ENCODE data around the gene CCT7. TPM values are rescaled to one million over a fixed set of nuclear protein-coding genes. Genes with fewer than 3 reads are reported as not detected.
A peak's percentile ranks its signal among the peaks of the same experiment; 100 is the strongest.

Gene CCT7
- total RNA-seq, 2 donors from 2014 or later = 305 to 384 TPM

GRCh38 chr2:73268830-73269685, 35.0 kb downstream of the CCT7 start:
- Mint-ChIP-seq H3K4me3 (peak overlapping the region in 1 of 2 donors; percentile 67), H3K4me1 (ENCODE audit: low read depth) (peaks cover 26% of the 10 kb centered on the region), H3K9me3 (no peaks in the 10 kb centered on the region), H3K27me3 (ENCODE audit: low read depth) (no peaks in the 10 kb centered on the region), H3K27ac (no peak overlapping the region), H3K36me3 (ENCODE audit: insufficient read depth in 2 of 2) (peaks cover 2 to 6% of the 10 kb centered on the region in 2 donors)
- DNase-seq (peak; percentile 79 to 85), ATAC-seq (replicated peaks in 1 of 2) (peak; percentile 97)

GRCh38 chr2:73269686-73270465, 35.8 kb downstream of the CCT7 start:
- Mint-ChIP-seq H3K4me1 (ENCODE audit: low read depth) (peaks cover 26% of the 10 kb centered on the region), H3K4me3 (peak overlapping the region; percentile 68 to 84), H3K36me3 (ENCODE audit: insufficient read depth in 2 of 2) (peaks cover 2 to 6% of the 10 kb centered on the region in 2 donors), H3K27me3 (ENCODE audit: low read depth) (no peaks in the 10 kb centered on the region), H3K9me3 (no peaks in the 10 kb centered on the region), H3K27ac (no peak overlapping the region)
- no peak for DNase-seq
- no peak for ATAC-seq (replicated peaks in 1 of 2)

- H3K27ac Mint-ChIP-seq = no peak overlapping the region
- no peaks in the 10 kb centered on the region for H3K9me3 Mint-ChIP-seq
- no peak for DNase-seq
- H3K4me1 Mint-ChIP-seq (ENCODE audit: low read depth) = peaks cover 20% of the 10 kb centered on the region
- no peaks in the 10 kb centered on the region for H3K27me3 Mint-ChIP-seq (ENCODE audit: low read depth)
- ATAC-seq (replicated peaks in 1 of 2) = no peak
- peaks cover 0 to 6% of the 10 kb centered on the region in 2 donors for H3K36me3 Mint-ChIP-seq (ENCODE audit: insufficient read depth in 2 of 2)
- no peak overlapping the region for H3K4me3 Mint-ChIP-seq
These were observed 38.2 kb downstream of the CCT7 start for GRCh38 chr2:73272270-73272669.

GRCh38 chr2:73279852-73280251, 45.7 kb downstream of the CCT7 start:
- no peak for DNase-seq
- ATAC-seq (replicated peaks in 1 of 2) = no peak
- Mint-ChIP-seq H3K9me3 (no peaks in the 10 kb centered on the region), H3K27me3 (ENCODE audit: low read depth) (no peaks in the 10 kb centered on the region), H3K4me1 (ENCODE audit: low read depth) (peaks cover 10% of the 10 kb centered on the region), H3K36me3 (ENCODE audit: insufficient read depth in 2 of 2) (no peaks in the 10 kb centered on the region), H3K27ac (no peak overlapping the region), H3K4me3 (no peak overlapping the region)

GRCh38 chr2:73281244-73281643, 47.1 kb downstream of the CCT7 start:
- H3K27me3 Mint-ChIP-seq (ENCODE audit: low read depth) = no peaks in the 10 kb centered on the region
- no peak for DNase-seq
- peaks cover 13% of the 10 kb centered on the region for H3K4me1 Mint-ChIP-seq (ENCODE audit: low read depth)
- H3K27ac Mint-ChIP-seq = no peak overlapping the region
- no peaks in the 10 kb centered on the region for H3K36me3 Mint-ChIP-seq (ENCODE audit: insufficient read depth in 2 of 2)
- H3K4me3 Mint-ChIP-seq = no peak overlapping the region
- no peaks in the 10 kb centered on the region for H3K9me3 Mint-ChIP-seq
- ATAC-seq (replicated peaks in 1 of 2) = no peak

GRCh38 chr2:73282924-73283544, 48.9 kb downstream of the CCT7 start:
- Mint-ChIP-seq H3K4me1 (ENCODE audit: low read depth) (peaks cover 13% of the 10 kb centered on the region), H3K27me3 (ENCODE audit: low read depth) (peaks cover 4% of the 10 kb centered on the region), H3K36me3 (ENCODE audit: insufficient read depth in 2 of 2) (no peaks in the 10 kb centered on the region), H3K9me3 (no peaks in the 10 kb centered on the region), H3K27ac (peak overlapping the region; percentile 27), H3K4me3 (peak overlapping the region; percentile 76 to 77)
- ATAC-seq (replicated peaks in 1 of 2) = no peak
- no peak for DNase-seq

- DNase-seq (peak; percentile 12 to 18), ATAC-seq (replicated peaks in 1 of 2) (peak; percentile 42 to 44)
- Mint-ChIP-seq H3K36me3 (ENCODE audit: insufficient read depth in 2 of 2) (no peaks in the 10 kb centered on the region), H3K27ac (peak overlapping the region; percentile 27), H3K4me3 (peak overlapping the region; percentile 76 to 77), H3K27me3 (ENCODE audit: low read depth) (peaks cover 11% of the 10 kb centered on the region), H3K4me1 (ENCODE audit: low read depth) (peaks cover 13% of the 10 kb centered on the region), H3K9me3 (no peaks in the 10 kb centered on the region)
These were observed 49.6 kb downstream of the CCT7 start for GRCh38 chr2:73283545-73284295.

GRCh38 chr2:73284296-73285158, 50.4 kb downstream of the CCT7 start, which contains the start of gene FBXO41:
FBXO41 (minus strand) TSS chr2:73284478; CDS start chr2:73269630, 14,848 bp downstream.
- Mint-ChIP-seq H3K27ac (peak within 1 kb of the TSS; percentile 27), H3K36me3 (ENCODE audit: insufficient read depth in 2 of 2) (no peaks in the 10 kb centered on the region), H3K4me3 (peak within 1 kb of the TSS; percentile 76 to 77), H3K27me3 (ENCODE audit: low read depth) (peaks cover 17% of the 10 kb centered on the region), H3K9me3 (no peaks in the 10 kb centered on the region), H3K4me1 (ENCODE audit: low read depth) (peaks cover 13% of the 10 kb centered on the region)
- peak; percentile 76 to 80 for DNase-seq
- ATAC-seq (replicated peaks in 1 of 2) = peak; percentile 87 to 89

- Mint-ChIP-seq H3K27me3 (ENCODE audit: low read depth) (peaks cover 17% of the 10 kb centered on the region), H3K4me1 (ENCODE audit: low read depth) (peaks cover 13% of the 10 kb centered on the region), H3K9me3 (no peaks in the 10 kb centered on the region), H3K4me3 (peak overlapping the region; percentile 64 to 76), H3K36me3 (ENCODE audit: insufficient read depth in 2 of 2) (no peaks in the 10 kb centered on the region), H3K27ac (peak overlapping the region; percentile 31)
- DNase-seq = peak in 1 of 2 donors; percentile 5
- peak; percentile 8 to 23 for ATAC-seq (replicated peaks in 1 of 2)
These were observed 51.1 kb downstream of the CCT7 start for GRCh38 chr2:73285159-73285739.

GRCh38 chr2:73286134-73286655, 52.1 kb downstream of the CCT7 start:
- Mint-ChIP-seq H3K4me3 (peak overlapping the region in 1 of 2 donors; percentile 64), H3K9me3 (no peaks in the 10 kb centered on the region), H3K36me3 (ENCODE audit: insufficient read depth in 2 of 2) (no peaks in the 10 kb centered on the region), H3K27me3 (ENCODE audit: low read depth) (peaks cover 27% of the 10 kb centered on the region), H3K4me1 (ENCODE audit: low read depth) (peaks cover 22% of the 10 kb centered on the region), H3K27ac (no peak overlapping the region)
- ATAC-seq (replicated peaks in 1 of 2) (no peak), DNase-seq (no peak)

- Mint-ChIP-seq H3K9me3 (no peaks in the 10 kb centered on the region), H3K4me1 (ENCODE audit: low read depth) (peaks cover 16% of the 10 kb centered on the region), H3K27ac (no peak overlapping the region), H3K36me3 (ENCODE audit: insufficient read depth in 2 of 2) (no peaks in the 10 kb centered on the region), H3K27me3 (ENCODE audit: low read depth) (peaks cover 39% of the 10 kb centered on the region), H3K4me3 (no peak overlapping the region)
- no peak for DNase-seq
- no peak for ATAC-seq (replicated peaks in 1 of 2)
These were observed 55.2 kb downstream of the CCT7 start for GRCh38 chr2:73289304-73289703.
